DOHH2 (cell line): ENCODE measurements around the gene PTPRQ.

Experiments
- CTCF ChIP-seq: fragments of 200-600 bp; sonication (generic); IDR thresholded peaks from one replicate; pipeline ENCODE4 v1.5.1; 2014; ENCODE audit warnings: antibody characterized with exemption, mild to moderate bottlenecking, low read depth, low read length; ENCODE audit not compliant: poor library complexity, severe bottlenecking
- EZH2phosphoT487 ChIP-seq: fragments of 200-600 bp; sonication (generic); IDR thresholded peaks from 2 replicates; pipeline ENCODE4 v1.6.1; 2017; ENCODE audit warnings: borderline replicate concordance, mild to moderate bottlenecking, antibody characterized with exemption, low read length, moderate library complexity, mixed read lengths

- TF ChIP-seq CTCF (no peak), EZH2phosphoT487 (no peak)
Observed at GRCh38 chr12:80422550-80422949, 21.5 kb upstream of the PTPRQ start.
